Measurements from ENCODE around the gene ARAP3. TPM values are rescaled to one million over a fixed set of nuclear protein-coding genes. Genes with fewer than 3 reads are reported as not detected.

Gene ARAP3
- total RNA-seq, 1 donor = 2.2 TPM

DNA sequence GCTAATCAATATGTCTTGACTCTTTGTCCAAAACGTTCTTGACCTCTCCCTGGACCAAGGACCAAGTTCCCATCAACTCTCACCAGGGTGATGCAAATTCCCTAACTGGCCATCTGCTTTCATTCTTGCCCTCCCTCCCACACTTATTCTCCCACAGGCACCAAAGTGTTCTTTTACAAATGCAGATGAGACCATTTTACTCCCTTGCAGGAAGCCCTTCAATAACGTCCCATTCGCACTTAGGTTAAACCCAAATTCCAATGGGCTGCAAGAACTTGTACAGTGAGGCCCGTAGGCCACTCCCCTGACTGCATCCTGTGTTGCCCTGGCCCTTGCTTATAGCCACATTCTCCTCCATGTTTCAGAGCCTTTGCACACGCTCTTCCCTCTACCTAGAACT, 7.3 kb downstream of the ARAP3 start:
- H2AFZ ChIP-seq (ENCODE audit: low read length) = no peak overlapping the region
- DNase-seq (ENCODE audit: insufficient read length, low spot score, missing footprints) = peak; percentile 59
- no peaks in the 10 kb centered on the region for H3K27me3 ChIP-seq (ENCODE audit: insufficient read depth, low read length)
- H3K9me3 ChIP-seq (ENCODE audit: low read depth, low read length) = no peaks in the 10 kb centered on the region
- no peaks in the 10 kb centered on the region for H3K79me2 ChIP-seq (ENCODE audit: insufficient read depth, low read length)
- no peaks in the 10 kb centered on the region for H4K20me1 ChIP-seq (ENCODE audit: insufficient read depth, low read length)
- peaks cover 2% of the 10 kb centered on the region for H3K36me3 ChIP-seq (ENCODE audit: insufficient read depth, low read length)
- H3K4me3 ChIP-seq (ENCODE audit: insufficient read depth, low read length) = no peak overlapping the region
- no peaks in the 10 kb centered on the region for H3K4me1 ChIP-seq (ENCODE audit: insufficient read depth, low read length)
- no peak overlapping the region for H3K27ac ChIP-seq (ENCODE audit: low read depth, low read length)
- TF ChIP-seq, protein P1, sequence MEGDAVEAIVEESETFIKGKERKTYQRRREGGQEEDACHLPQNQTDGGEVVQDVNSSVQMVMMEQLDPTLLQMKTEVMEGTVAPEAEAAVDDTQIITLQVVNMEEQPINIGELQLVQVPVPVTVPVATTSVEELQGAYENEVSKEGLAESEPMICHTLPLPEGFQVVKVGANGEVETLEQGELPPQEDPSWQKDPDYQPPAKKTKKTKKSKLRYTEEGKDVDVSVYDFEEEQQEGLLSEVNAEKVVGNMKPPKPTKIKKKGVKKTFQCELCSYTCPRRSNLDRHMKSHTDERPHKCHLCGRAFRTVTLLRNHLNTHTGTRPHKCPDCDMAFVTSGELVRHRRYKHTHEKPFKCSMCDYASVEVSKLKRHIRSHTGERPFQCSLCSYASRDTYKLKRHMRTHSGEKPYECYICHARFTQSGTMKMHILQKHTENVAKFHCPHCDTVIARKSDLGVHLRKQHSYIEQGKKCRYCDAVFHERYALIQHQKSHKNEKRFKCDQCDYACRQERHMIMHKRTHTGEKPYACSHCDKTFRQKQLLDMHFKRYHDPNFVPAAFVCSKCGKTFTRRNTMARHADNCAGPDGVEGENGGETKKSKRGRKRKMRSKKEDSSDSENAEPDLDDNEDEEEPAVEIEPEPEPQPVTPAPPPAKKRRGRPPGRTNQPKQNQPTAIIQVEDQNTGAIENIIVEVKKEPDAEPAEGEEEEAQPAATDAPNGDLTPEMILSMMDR (IDR thresholded peaks at IDR 0.05; ENCODE audit: extremely low read depth, low read depth, low read length) = no peak
- no peak overlapping the region for H3K4me2 ChIP-seq (ENCODE audit: insufficient read depth, low read length)

DNA sequence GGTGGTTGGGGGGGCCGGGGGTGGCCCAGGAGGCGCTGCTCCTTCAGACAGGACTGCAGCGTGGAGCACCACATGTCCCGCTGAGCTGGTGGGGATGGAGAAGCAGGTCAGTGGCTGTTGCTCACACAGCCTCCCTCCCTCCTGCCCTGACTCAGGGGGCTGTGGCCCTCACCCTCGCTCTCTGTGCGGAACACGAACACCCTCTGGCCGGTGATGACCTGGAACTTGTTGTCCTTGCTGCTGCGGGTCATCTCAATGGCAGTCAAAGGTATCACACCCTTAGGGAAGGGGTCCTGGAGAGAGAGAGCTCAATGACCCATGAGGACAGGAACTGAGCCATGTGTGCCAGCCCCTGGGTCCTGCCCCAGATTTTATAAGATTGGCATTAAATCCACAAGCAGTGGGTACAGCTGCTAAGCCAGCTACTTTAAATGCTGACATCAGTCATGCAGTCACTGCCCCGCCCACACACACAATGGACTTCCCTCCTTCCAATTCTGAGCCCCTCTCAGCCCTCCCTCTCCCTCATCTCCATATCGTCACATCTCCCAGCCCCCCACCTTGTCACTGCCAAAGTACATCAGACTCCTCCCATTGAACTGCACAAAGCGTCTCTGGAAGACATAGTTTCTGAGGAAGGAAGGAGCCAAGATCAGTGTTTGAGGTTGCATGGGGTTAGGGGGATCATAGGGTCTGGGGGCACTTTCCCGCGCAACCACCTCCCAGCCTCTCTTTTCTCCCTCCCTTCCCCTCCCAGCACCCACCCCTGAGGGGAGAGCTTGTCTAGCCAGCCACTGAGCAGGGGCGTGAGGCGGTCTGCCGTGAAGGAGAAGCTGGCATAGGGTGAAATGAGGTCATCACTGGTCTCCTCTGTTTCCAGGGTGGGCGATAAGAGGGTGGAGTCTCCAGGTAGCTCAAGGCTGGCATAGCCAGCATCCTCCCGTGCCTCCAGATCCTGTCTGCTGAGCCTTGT, 8.9 kb downstream of the ARAP3 start:
- Histone ChIP-seq H2AFZ (ENCODE audit: low read length) (no peak overlapping the region), H3K4me3 (ENCODE audit: insufficient read depth, low read length) (no peak overlapping the region), H3K27me3 (ENCODE audit: insufficient read depth, low read length) (no peaks in the 10 kb centered on the region), H3K4me1 (ENCODE audit: insufficient read depth, low read length) (peaks cover 8% of the 10 kb centered on the region), H3K27ac (ENCODE audit: low read depth, low read length) (no peak overlapping the region), H3K4me2 (ENCODE audit: insufficient read depth, low read length) (no peak overlapping the region), H3K36me3 (ENCODE audit: insufficient read depth, low read length) (peaks cover 2% of the 10 kb centered on the region), H3K9me3 (ENCODE audit: low read depth, low read length) (no peaks in the 10 kb centered on the region), H3K79me2 (ENCODE audit: insufficient read depth, low read length) (no peaks in the 10 kb centered on the region), H4K20me1 (ENCODE audit: insufficient read depth, low read length) (no peaks in the 10 kb centered on the region)
- TF ChIP-seq, protein P1 (IDR thresholded peaks at IDR 0.05; ENCODE audit: extremely low read depth, low read depth, low read length) = no peak
- peak; percentile 49 for DNase-seq (ENCODE audit: insufficient read length, low spot score, missing footprints)

DNA sequence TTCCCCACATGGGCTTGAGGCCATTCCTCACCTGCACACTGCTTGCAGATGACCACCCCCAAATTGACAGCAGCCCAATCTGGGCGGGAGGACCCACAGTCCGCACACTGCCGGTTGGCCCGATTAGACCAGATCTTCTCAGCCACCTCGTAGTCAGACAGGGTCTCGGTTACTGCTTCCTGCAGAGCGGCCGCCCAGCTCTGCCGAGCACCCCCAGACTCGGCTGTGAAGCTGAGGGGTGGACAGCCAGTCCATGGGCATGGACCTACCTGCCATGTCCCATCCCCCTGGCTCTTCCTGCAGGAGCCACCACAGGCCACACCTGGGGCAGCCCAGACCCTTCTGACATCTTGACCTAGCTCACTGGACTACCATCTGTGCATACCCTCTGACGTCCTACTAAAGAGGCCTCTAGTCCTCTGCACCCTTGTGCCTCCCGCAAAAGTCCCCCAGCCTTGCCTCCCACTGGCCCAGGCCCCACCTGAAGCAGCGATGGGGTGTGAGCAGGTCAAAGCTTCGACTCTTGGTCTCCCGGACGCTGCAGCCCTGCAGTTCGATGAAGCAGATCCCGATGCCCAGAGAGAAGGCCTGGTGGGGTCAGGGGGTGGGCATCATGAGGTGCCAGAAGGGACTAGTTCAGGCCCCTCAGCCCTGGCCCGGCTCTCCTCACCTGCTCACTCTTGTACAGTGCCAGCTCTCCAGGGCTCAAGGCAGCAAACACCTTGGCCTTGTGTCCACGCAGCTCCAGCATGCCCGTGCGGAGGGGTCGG, 9.8 kb downstream of the ARAP3 start:
- H4K20me1 ChIP-seq (ENCODE audit: insufficient read depth, low read length) = no peaks in the 10 kb centered on the region
- no peak overlapping the region for H3K4me2 ChIP-seq (ENCODE audit: insufficient read depth, low read length)
- H3K4me3 ChIP-seq (ENCODE audit: insufficient read depth, low read length) = no peak overlapping the region
- H3K79me2 ChIP-seq (ENCODE audit: insufficient read depth, low read length) = no peaks in the 10 kb centered on the region
- H3K36me3 ChIP-seq (ENCODE audit: insufficient read depth, low read length) = peaks cover 2% of the 10 kb centered on the region
- H3K27me3 ChIP-seq (ENCODE audit: insufficient read depth, low read length) = no peaks in the 10 kb centered on the region
- no peaks in the 10 kb centered on the region for H3K9me3 ChIP-seq (ENCODE audit: low read depth, low read length)
- H2AFZ ChIP-seq (ENCODE audit: low read length) = no peak overlapping the region
- DNase-seq (ENCODE audit: insufficient read length, low spot score, missing footprints) = peak; percentile 35
- peaks cover 8% of the 10 kb centered on the region for H3K4me1 ChIP-seq (ENCODE audit: insufficient read depth, low read length)
- H3K27ac ChIP-seq (ENCODE audit: low read depth, low read length) = no peak overlapping the region
- TF ChIP-seq, protein P1 (IDR thresholded peaks at IDR 0.05; ENCODE audit: extremely low read depth, low read depth, low read length) = no peak

DNA sequence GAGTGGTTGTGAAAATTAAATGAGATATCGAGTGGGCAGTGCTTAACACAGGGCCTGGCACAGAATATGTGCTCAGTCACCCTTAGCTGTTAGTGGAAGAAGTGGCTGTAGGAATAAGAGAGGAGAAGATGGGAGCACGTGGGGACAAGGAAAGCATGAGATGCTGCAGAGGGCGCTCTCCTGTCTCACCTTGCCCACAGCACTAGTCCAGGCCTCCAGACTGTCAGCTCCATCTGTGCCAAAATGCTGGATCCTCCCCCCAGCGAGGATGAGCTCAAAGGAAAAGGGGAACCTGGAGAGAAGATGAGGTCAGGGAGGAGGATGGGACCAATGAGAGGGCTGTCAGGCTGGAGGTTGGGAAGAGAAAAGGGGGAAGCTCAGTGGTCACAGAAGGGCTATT, 12.5 kb downstream of the ARAP3 start:
- peaks cover 8% of the 10 kb centered on the region for H3K4me1 ChIP-seq (ENCODE audit: insufficient read depth, low read length)
- H3K36me3 ChIP-seq (ENCODE audit: insufficient read depth, low read length) = peaks cover 2% of the 10 kb centered on the region
- peak overlapping the region; percentile 81 for H3K27ac ChIP-seq (ENCODE audit: low read depth, low read length)
- H2AFZ ChIP-seq (ENCODE audit: low read length) = no peak overlapping the region
- H3K4me3 ChIP-seq (ENCODE audit: insufficient read depth, low read length) = no peak overlapping the region
- TF ChIP-seq, protein P1 (IDR thresholded peaks at IDR 0.05; ENCODE audit: extremely low read depth, low read depth, low read length) = peak; percentile 23
- no peaks in the 10 kb centered on the region for H3K79me2 ChIP-seq (ENCODE audit: insufficient read depth, low read length)
- no peak overlapping the region for H3K4me2 ChIP-seq (ENCODE audit: insufficient read depth, low read length)
- H4K20me1 ChIP-seq (ENCODE audit: insufficient read depth, low read length) = no peaks in the 10 kb centered on the region
- peak; percentile 71 for DNase-seq (ENCODE audit: insufficient read length, low spot score, missing footprints)
- no peaks in the 10 kb centered on the region for H3K27me3 ChIP-seq (ENCODE audit: insufficient read depth, low read length)
- no peaks in the 10 kb centered on the region for H3K9me3 ChIP-seq (ENCODE audit: low read depth, low read length)
